ENCODE results near the gene LEP. TPM values are rescaled to one million over a fixed set of nuclear protein-coding genes. Genes with fewer than 3 reads are reported as not detected.

LEP gene
- not detected for total RNA-seq
- total RNA-seq (2013): not detected

DNA sequence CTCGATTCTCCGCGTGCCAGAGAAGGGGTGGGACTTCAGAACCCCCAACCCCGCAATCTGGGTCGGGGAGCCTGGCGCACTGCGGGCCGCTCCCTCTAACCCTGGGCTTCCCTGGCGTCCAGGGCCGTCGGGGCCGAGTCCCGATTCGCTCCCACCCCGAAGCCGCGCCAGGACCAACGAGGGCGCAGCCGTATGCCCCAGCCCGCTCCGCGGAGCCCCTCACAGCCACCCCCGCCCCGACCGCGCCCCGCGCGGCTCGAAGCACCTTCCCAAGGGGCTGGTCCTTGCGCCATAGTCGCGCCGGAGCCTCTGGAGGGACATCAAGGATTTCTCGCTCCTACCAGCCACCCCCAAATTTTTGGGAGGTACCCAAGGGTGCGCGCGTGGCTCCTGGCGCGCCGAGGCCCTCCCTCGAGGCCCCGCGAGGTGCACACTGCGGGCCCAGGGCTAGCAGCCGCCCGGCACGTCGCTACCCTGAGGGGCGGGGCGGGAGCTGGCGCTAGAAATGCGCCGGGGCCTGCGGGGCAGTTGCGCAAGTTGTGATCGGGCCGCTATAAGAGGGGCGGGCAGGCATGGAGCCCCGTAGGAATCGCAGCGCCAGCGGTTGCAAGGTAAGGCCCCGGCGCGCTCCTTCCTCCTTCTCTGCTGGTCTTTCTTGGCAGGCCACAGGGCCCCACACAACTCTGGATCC, at the start of gene LEP:
Gene LEP, plus strand, starts transcription at position 583 of the 691 bp plus-strand sequence. CDS start 10,741 bp downstream, outside the sequence.
- intact Hi-C loops (cut with micrococcal nuclease): no loop called here
- H3K4me1 ChIP-seq (ENCODE audit: control insufficient read depth, insufficient read depth, low read length): peaks cover 7% of the 10 kb centered on the region
- Mint-ChIP-seq H3K36me3 (no peaks in the 10 kb centered on the region), H3K9me3 (peaks cover 0 to 2% of the 10 kb centered on the region in 2 donors), H3K4me1 (peaks cover 12% of the 10 kb centered on the region in 2 donors), H3K4me3 (no peak within 1 kb of the TSS), H3K27ac (no peak within 1 kb of the TSS), H3K27me3 (ENCODE audit: low read depth in 2 of 2) (peaks cover 9 to 15% of the 10 kb centered on the region in 2 donors)
- H3K9me3 ChIP-seq (ENCODE audit: control insufficient read depth, insufficient read depth, low read length): peaks cover 13% of the 10 kb centered on the region
- 42% methylated on average over 67 of the region's 67 CpGs for WGBS (ENCODE audit: insufficient coverage)
- H3K4me3 ChIP-seq (ENCODE audit: low read length): no peak within 1 kb of the TSS
- no peak for TF ChIP-seq CTCF (IDR thresholded peaks at IDR 0.05)
- H3K27me3 ChIP-seq (ENCODE audit: control insufficient read depth, insufficient read depth, low read length): peaks cover 3% of the 10 kb centered on the region
- no peak within 1 kb of the TSS for H3K27ac ChIP-seq (ENCODE audit: low read length)
- no peaks in the 10 kb centered on the region for H3K36me3 ChIP-seq (ENCODE audit: control insufficient read depth, insufficient read depth, low read length)
- DNase-seq: no peak
- no peak for ATAC-seq

DNA sequence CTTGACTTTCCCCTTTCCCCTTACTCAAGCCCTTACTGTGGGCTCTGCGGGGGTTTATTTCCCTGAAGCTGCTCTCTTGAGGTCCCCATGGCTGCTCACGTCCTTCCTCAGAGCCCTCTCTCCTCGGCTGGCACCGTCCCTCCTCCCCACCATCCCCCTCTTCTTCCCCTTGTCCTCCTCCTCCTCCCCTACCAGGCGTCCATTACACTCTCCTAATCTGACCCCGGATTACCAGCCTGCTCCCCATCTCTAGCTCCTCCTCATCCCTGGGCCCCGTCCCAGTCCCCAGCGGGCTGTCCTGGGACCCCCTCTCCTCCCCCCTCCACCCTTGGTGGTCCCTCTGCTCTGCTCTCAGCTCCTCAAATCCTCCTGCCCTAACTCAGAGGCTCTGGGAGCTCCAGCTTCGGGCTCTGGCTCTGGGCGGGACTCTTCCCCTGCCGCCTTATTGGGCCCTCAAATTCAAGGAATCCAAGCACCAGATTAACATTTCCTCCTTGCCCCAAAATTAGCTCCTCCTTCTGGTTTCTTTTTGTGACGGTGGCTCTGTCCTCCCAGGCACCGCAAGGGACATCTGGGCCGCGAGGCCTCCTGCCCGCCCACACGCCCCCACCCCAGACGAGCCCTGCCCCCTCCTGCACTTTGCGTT, 48.5 kb upstream of the LEP start:
- intact Hi-C loops (cut with micrococcal nuclease): no loop called here

GRCh38 chr7:128194533-128195282, 46.4 kb upstream of the LEP start:
- H3K27ac ChIP-seq (ENCODE audit: low read length): no peak overlapping the region
- DNase-seq (no peak), ATAC-seq (no peak)
- Mint-ChIP-seq H3K4me3 (no peak overlapping the region), H3K4me1 (no peaks in the 10 kb centered on the region), H3K27me3 (ENCODE audit: low read depth in 2 of 2) (peaks cover 23 to 32% of the 10 kb centered on the region in 2 donors), H3K9me3 (peaks cover 7 to 10% of the 10 kb centered on the region in 2 donors), H3K27ac (no peak overlapping the region), H3K36me3 (peaks cover 20% of the 10 kb centered on the region)
- H3K36me3 ChIP-seq (ENCODE audit: control insufficient read depth, insufficient read depth, low read length): no peaks in the 10 kb centered on the region
- H3K27me3 ChIP-seq (ENCODE audit: control insufficient read depth, insufficient read depth, low read length): peaks cover 8% of the 10 kb centered on the region
- no peaks in the 10 kb centered on the region for H3K4me1 ChIP-seq (ENCODE audit: control insufficient read depth, insufficient read depth, low read length)
- no peak overlapping the region for H3K4me3 ChIP-seq (ENCODE audit: low read length)
- WGBS (ENCODE audit: insufficient coverage): 68% methylated on average over 3 of the region's 3 CpGs
- TF ChIP-seq CTCF (IDR thresholded peaks at IDR 0.05): no peak
- intact Hi-C loops (cut with micrococcal nuclease): no loop called here
- H3K9me3 ChIP-seq (ENCODE audit: control insufficient read depth, insufficient read depth, low read length): peaks cover 9% of the 10 kb centered on the region

More for the DNA sequence above, 48.5 kb upstream of the LEP start:
- DNase-seq (no peak), ATAC-seq (no peak)
- no peaks in the 10 kb centered on the region for H3K36me3 ChIP-seq (ENCODE audit: control insufficient read depth, insufficient read depth, low read length)
- H3K27me3 Mint-ChIP-seq (ENCODE audit: low read depth in 2 of 2): peaks cover 30 to 45% of the 10 kb centered on the region in 2 donors
- H3K36me3 Mint-ChIP-seq: peaks cover 20% of the 10 kb centered on the region
- peaks cover 8% of the 10 kb centered on the region for H3K27me3 ChIP-seq (ENCODE audit: control insufficient read depth, insufficient read depth, low read length)
- H3K4me1 Mint-ChIP-seq: no peaks in the 10 kb centered on the region
- peaks cover 7 to 10% of the 10 kb centered on the region in 2 donors for H3K9me3 Mint-ChIP-seq
- H3K27ac ChIP-seq (ENCODE audit: low read length): no peak overlapping the region
- no peaks in the 10 kb centered on the region for H3K4me1 ChIP-seq (ENCODE audit: control insufficient read depth, insufficient read depth, low read length)
- H3K27ac Mint-ChIP-seq: no peak overlapping the region
- no peak overlapping the region for H3K4me3 Mint-ChIP-seq
- no peak overlapping the region for H3K4me3 ChIP-seq (ENCODE audit: low read length)
- peaks cover 9% of the 10 kb centered on the region for H3K9me3 ChIP-seq (ENCODE audit: control insufficient read depth, insufficient read depth, low read length)
- TF ChIP-seq CTCF (IDR thresholded peaks at IDR 0.05): no peak
- WGBS (ENCODE audit: insufficient coverage): 38% methylated on average over 15 of the region's 19 CpGs
